GM18511 (cell line): ENCODE measurements around the gene MALT1.

Experiments
- ATAC-seq: cut with Tn5 transposase; IDR thresholded peaks from one replicate; pipeline ENCODE4 v1.9.1; 2021; ENCODE audit warnings: mild to moderate bottlenecking, moderate library complexity; ENCODE audit not compliant: unreplicated experiment

MALT1 gene

DNA sequence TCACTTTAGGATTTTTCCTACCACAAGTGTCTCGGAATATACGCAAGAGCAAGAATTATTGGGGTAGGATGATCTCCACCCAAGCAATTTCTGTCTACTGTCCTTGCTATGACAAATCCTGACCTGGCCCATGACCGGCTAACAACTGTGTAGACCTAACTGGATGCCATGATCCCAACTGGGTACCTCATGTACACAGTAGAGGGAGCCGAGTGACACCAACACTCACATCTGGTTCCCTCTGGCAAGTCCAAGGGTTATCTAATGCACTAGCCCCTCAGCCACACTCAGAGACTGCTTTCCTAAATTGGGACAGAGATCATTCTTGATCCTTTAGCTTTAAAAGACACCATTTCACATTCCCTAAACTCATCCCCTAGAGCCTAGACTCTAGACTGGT lies 132.7 kb downstream of the MALT1 start:
- ATAC-seq: no peak
